ENCODE data around the gene SH3RF2. TPM values are rescaled to one million over a fixed set of nuclear protein-coding genes. Genes with fewer than 3 reads are reported as not detected.

The SH3RF2 gene
- total and polyA plus RNA-seq, 9 of the 15 experiments (the other 6 are each of a cell fraction or from before 2014, with no cell fraction given) = 0.05 TPM; not detected in 8

DNA sequence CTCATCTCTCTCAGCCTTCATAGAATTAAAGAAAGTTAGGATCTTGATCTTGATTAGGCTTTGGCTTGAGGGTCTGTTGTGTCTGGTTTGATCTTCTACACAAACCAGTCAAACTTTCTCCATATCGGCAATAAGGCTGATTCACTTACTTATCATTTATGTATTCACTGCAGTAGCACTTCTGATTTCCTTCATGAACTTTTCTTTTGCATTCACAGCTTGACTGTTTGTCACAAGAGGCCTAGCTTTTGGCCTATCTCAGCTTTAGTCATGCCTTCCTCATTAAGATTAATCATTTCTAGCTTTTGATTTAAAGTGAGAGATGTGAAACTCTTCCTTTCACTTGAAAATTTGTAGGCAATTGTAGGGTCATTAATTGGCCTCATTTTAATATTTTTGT lies 62.8 kb downstream of the SH3RF2 start:
- BruUV-seq (replicated peaks) = no TSS peak
- Histone ChIP-seq H3K79me2 (ENCODE audit: control insufficient read depth, insufficient read depth, low read length) (no peaks in the 10 kb centered on the region), H3K4me2 (ENCODE audit: insufficient read depth, low read length) (no peak overlapping the region), H3K9me3 (replicated peaks; ENCODE audit: control insufficient read depth, insufficient read depth, low read depth, low read length) (no peaks in the 10 kb centered on the region), H3K27ac (ENCODE audit: extremely low read depth, low read depth, low read length) (no peak overlapping the region), H3K9ac (ENCODE audit: insufficient read depth in 1 of 2, low read depth in 2 of 2, low read length in 2 of 2) (no peak overlapping the region), H3K4me3 (no peak overlapping the region), H3K36me3 (ENCODE audit: control insufficient read depth, insufficient read depth, low read length) (no peaks in the 10 kb centered on the region), H3K27me3 (ENCODE audit: control insufficient read depth in 2 of 2, insufficient read depth in 2 of 2, low read length in 2 of 2) (no peaks in the 10 kb centered on the region; a peak in 1 of 5 replicates), H3K4me1 (replicated peaks in 1 of 2; ENCODE audit: control insufficient read depth in 2 of 2, insufficient read depth in 2 of 2, low read length in 2 of 2) (no peaks in the 10 kb centered on the region), H3K9me1 (ENCODE audit: control insufficient read depth, insufficient read depth, low read length) (no peaks in the 10 kb centered on the region), H4K20me1 (replicated peaks; ENCODE audit: control insufficient read depth, insufficient read depth, low read length) (no peaks in the 10 kb centered on the region), H2AFZ (ENCODE audit: low read depth, low read length) (no peak overlapping the region)
- in situ Hi-C loops (cut with MboI) = no loop called here
- ATAC-seq (no peak), DNase-seq (ENCODE audit: extremely low read depth in 1 of 4, low spot score in 3 of 4) (no peak), FAIRE-seq (no peak)
- CTCF ChIA-PET (ENCODE audit: low intra/inter-chr PET ratio) = no interaction called here
- intact Hi-C loops (cut with micrococcal nuclease) = no loop called here
- WGBS (ENCODE audit: insufficient coverage, low coverage, missing lambda C conversion rate) = 7% methylated on average over 1 of the region's 1 CpG
- TF ChIP-seq NCOA2 (IDR thresholded peaks at IDR 0.05; ENCODE audit: partially characterized antibody in 2 of 2) (no peak), STAT5B (CRISPR knock-in tag; IDR thresholded peaks at IDR 0.05) (no peak), HNRNPL (IDR thresholded peaks at IDR 0.05; ENCODE audit: low read depth, low read length) (no peak)
- TF ChIP-seq, protein P1, sequence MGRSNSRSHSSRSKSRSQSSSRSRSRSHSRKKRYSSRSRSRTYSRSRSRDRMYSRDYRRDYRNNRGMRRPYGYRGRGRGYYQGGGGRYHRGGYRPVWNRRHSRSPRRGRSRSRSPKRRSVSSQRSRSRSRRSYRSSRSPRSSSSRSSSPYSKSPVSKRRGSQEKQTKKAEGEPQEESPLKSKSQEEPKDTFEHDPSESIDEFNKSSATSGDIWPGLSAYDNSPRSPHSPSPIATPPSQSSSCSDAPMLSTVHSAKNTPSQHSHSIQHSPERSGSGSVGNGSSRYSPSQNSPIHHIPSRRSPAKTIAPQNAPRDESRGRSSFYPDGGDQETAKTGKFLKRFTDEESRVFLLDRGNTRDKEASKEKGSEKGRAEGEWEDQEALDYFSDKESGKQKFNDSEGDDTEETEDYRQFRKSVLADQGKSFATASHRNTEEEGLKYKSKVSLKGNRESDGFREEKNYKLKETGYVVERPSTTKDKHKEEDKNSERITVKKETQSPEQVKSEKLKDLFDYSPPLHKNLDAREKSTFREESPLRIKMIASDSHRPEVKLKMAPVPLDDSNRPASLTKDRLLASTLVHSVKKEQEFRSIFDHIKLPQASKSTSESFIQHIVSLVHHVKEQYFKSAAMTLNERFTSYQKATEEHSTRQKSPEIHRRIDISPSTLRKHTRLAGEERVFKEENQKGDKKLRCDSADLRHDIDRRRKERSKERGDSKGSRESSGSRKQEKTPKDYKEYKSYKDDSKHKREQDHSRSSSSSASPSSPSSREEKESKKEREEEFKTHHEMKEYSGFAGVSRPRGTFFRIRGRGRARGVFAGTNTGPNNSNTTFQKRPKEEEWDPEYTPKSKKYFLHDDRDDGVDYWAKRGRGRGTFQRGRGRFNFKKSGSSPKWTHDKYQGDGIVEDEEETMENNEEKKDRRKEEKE (IDR thresholded peaks at IDR 0.05; ENCODE audit: borderline replicate concordance in 1 of 2, control insufficient read depth in 1 of 2, low read depth in 2 of 2, low read length in 1 of 2) = no peak
- POLR2A ChIA-PET = interaction anchor here (1.0 kb wide), 1 partner anchor 13 kb away, joined by 3 read pairs; no protein-coding TSS in a partner anchor

Measured in K562 (cell line).